ENCODE measurements around the gene FFAR4.

The FFAR4 gene

GRCh38 chr10:93603023-93603422 lies 36.6 kb downstream of the FFAR4 start:
- Histone ChIP-seq H3K27ac (ENCODE audit: low read depth, low read length) (no peak overlapping the region), H3K27me3 (ENCODE audit: control insufficient read depth in 1 of 2, insufficient read depth in 2 of 2, low read length in 2 of 2) (peaks cover 0 to 29% of the 10 kb centered on the region in 2 donors), H3K9ac (ENCODE audit: low read length) (no peak overlapping the region), H3K4me3 (ENCODE audit: low read depth in 1 of 2, low read length in 2 of 2) (no peak overlapping the region), H3K4me1 (ENCODE audit: insufficient read depth, low read length) (no peaks in the 10 kb centered on the region), H3K9me3 (ENCODE audit: low read length) (no peaks in the 10 kb centered on the region), H3K36me3 (ENCODE audit: insufficient read depth, low read length) (no peaks in the 10 kb centered on the region)

- Histone ChIP-seq H3K9me3 (ENCODE audit: low read length) (no peaks in the 10 kb centered on the region), H3K36me3 (ENCODE audit: insufficient read depth, low read length) (no peaks in the 10 kb centered on the region), H3K27ac (ENCODE audit: low read depth, low read length) (no peak overlapping the region), H3K27me3 (ENCODE audit: control insufficient read depth in 1 of 2, insufficient read depth in 2 of 2, low read length in 2 of 2) (peaks cover 0 to 29% of the 10 kb centered on the region in 2 donors), H3K4me3 (ENCODE audit: low read depth in 1 of 2, low read length in 2 of 2) (no peak overlapping the region), H3K9ac (ENCODE audit: low read length) (no peak overlapping the region), H3K4me1 (ENCODE audit: insufficient read depth, low read length) (no peaks in the 10 kb centered on the region)
Measured at GRCh38 chr10:93604146-93604545, 37.7 kb downstream of the FFAR4 start.

- Histone ChIP-seq H3K27ac (ENCODE audit: low read depth, low read length) (no peak overlapping the region), H3K4me1 (ENCODE audit: insufficient read depth, low read length) (no peaks in the 10 kb centered on the region), H3K9ac (ENCODE audit: low read length) (no peak overlapping the region), H3K27me3 (ENCODE audit: control insufficient read depth in 1 of 2, insufficient read depth in 2 of 2, low read length in 2 of 2) (peaks cover 0 to 13% of the 10 kb centered on the region in 2 donors), H3K36me3 (ENCODE audit: insufficient read depth, low read length) (no peaks in the 10 kb centered on the region), H3K9me3 (ENCODE audit: low read length) (no peaks in the 10 kb centered on the region), H3K4me3 (ENCODE audit: low read depth in 1 of 2, low read length in 2 of 2) (no peak overlapping the region)
Measured at GRCh38 chr10:93608421-93608820, 42.0 kb downstream of the FFAR4 start.

- Histone ChIP-seq H3K9ac (ENCODE audit: low read length) (no peak within 1 kb of the TSS), H3K4me3 (ENCODE audit: low read depth in 1 of 2, low read length in 2 of 2) (no peak within 1 kb of the TSS), H3K27me3 (ENCODE audit: control insufficient read depth in 1 of 2, insufficient read depth in 2 of 2, low read length in 2 of 2) (peaks cover 0 to 4% of the 10 kb centered on the region in 2 donors), H3K4me1 (ENCODE audit: insufficient read depth, low read length) (no peaks in the 10 kb centered on the region), H3K27ac (ENCODE audit: low read depth, low read length) (no peak within 1 kb of the TSS), H3K9me3 (ENCODE audit: low read length) (no peaks in the 10 kb centered on the region), H3K36me3 (ENCODE audit: insufficient read depth, low read length) (no peaks in the 10 kb centered on the region)
Measured at GRCh38 chr10:93612311-93612710, 45.8 kb downstream of the FFAR4 start, which contains the start of gene PDE6C. TSS of gene PDE6C (plus strand) at chr10:93612537. CDS start at chr10:93612726, 189 bp downstream.

- H3K27me3 ChIP-seq (ENCODE audit: control insufficient read depth in 1 of 2, insufficient read depth in 2 of 2, low read length in 2 of 2) = no peaks in the 10 kb centered on the region
Measured at GRCh38 chr10:93613126-93613525, 46.7 kb downstream of the FFAR4 start.

GRCh38 chr10:93614101-93614825 lies 47.8 kb downstream of the FFAR4 start:
- no peaks in the 10 kb centered on the region for H3K4me1 ChIP-seq (ENCODE audit: insufficient read depth, low read length)
- H3K36me3 ChIP-seq (ENCODE audit: insufficient read depth, low read length) = no peaks in the 10 kb centered on the region
- H3K9ac ChIP-seq (ENCODE audit: low read length) = no peak overlapping the region
- no peaks in the 10 kb centered on the region for H3K27me3 ChIP-seq (ENCODE audit: control insufficient read depth in 1 of 2, insufficient read depth in 2 of 2, low read length in 2 of 2)
- H3K27ac ChIP-seq (ENCODE audit: low read depth, low read length) = no peak overlapping the region
- no peak overlapping the region for H3K4me3 ChIP-seq (ENCODE audit: low read depth in 1 of 2, low read length in 2 of 2)
- H3K9me3 ChIP-seq (ENCODE audit: low read length) = no peaks in the 10 kb centered on the region

More at GRCh38 chr10:93613126-93613525, 46.7 kb downstream of the FFAR4 start:
- no peaks in the 10 kb centered on the region for H3K4me1 ChIP-seq (ENCODE audit: insufficient read depth, low read length)
- H3K4me3 ChIP-seq (ENCODE audit: low read depth in 1 of 2, low read length in 2 of 2) = no peak overlapping the region
- no peaks in the 10 kb centered on the region for H3K9me3 ChIP-seq (ENCODE audit: low read length)
- H3K9ac ChIP-seq (ENCODE audit: low read length) = no peak overlapping the region
- no peak overlapping the region for H3K27ac ChIP-seq (ENCODE audit: low read depth, low read length)
- H3K36me3 ChIP-seq (ENCODE audit: insufficient read depth, low read length) = no peaks in the 10 kb centered on the region

- no peak overlapping the region for H3K4me3 ChIP-seq (ENCODE audit: low read depth in 1 of 2, low read length in 2 of 2)
- no peak overlapping the region for H3K9ac ChIP-seq (ENCODE audit: low read length)
- no peaks in the 10 kb centered on the region for H3K9me3 ChIP-seq (ENCODE audit: low read length)
- no peaks in the 10 kb centered on the region for H3K36me3 ChIP-seq (ENCODE audit: insufficient read depth, low read length)
- H3K4me1 ChIP-seq (ENCODE audit: insufficient read depth, low read length) = no peaks in the 10 kb centered on the region
- H3K27me3 ChIP-seq (ENCODE audit: control insufficient read depth in 1 of 2, insufficient read depth in 2 of 2, low read length in 2 of 2) = no peaks in the 10 kb centered on the region
- no peak overlapping the region for H3K27ac ChIP-seq (ENCODE audit: low read depth, low read length)
Measured at GRCh38 chr10:93615576-93616235, 49.2 kb downstream of the FFAR4 start.

GRCh38 chr10:93620925-93621324 lies 54.5 kb downstream of the FFAR4 start:
- no peaks in the 10 kb centered on the region for H3K36me3 ChIP-seq (ENCODE audit: insufficient read depth, low read length)
- no peaks in the 10 kb centered on the region for H3K4me1 ChIP-seq (ENCODE audit: insufficient read depth, low read length)
- no peak overlapping the region for H3K27ac ChIP-seq (ENCODE audit: low read depth, low read length)
- H3K9ac ChIP-seq (ENCODE audit: low read length) = no peak overlapping the region
- no peaks in the 10 kb centered on the region for H3K27me3 ChIP-seq (ENCODE audit: control insufficient read depth in 1 of 2, insufficient read depth in 2 of 2, low read length in 2 of 2)
- H3K9me3 ChIP-seq (ENCODE audit: low read length) = no peaks in the 10 kb centered on the region
- no peak overlapping the region for H3K4me3 ChIP-seq (ENCODE audit: low read depth in 1 of 2, low read length in 2 of 2)

- no peaks in the 10 kb centered on the region for H3K4me1 ChIP-seq (ENCODE audit: insufficient read depth, low read length)
- H3K9ac ChIP-seq (ENCODE audit: low read length) = no peak overlapping the region
- no peaks in the 10 kb centered on the region for H3K27me3 ChIP-seq (ENCODE audit: control insufficient read depth in 1 of 2, insufficient read depth in 2 of 2, low read length in 2 of 2)
- H3K9me3 ChIP-seq (ENCODE audit: low read length) = no peaks in the 10 kb centered on the region
- no peak overlapping the region for H3K27ac ChIP-seq (ENCODE audit: low read depth, low read length)
- no peak overlapping the region for H3K4me3 ChIP-seq (ENCODE audit: low read depth in 1 of 2, low read length in 2 of 2)
- no peaks in the 10 kb centered on the region for H3K36me3 ChIP-seq (ENCODE audit: insufficient read depth, low read length)
Measured at GRCh38 chr10:93622942-93623341, 56.5 kb downstream of the FFAR4 start.

GRCh38 chr10:93628858-93629257 lies 62.4 kb downstream of the FFAR4 start:
- Histone ChIP-seq H3K27ac (ENCODE audit: low read depth, low read length) (no peak overlapping the region), H3K4me1 (ENCODE audit: insufficient read depth, low read length) (no peaks in the 10 kb centered on the region), H3K4me3 (ENCODE audit: low read depth in 1 of 2, low read length in 2 of 2) (no peak overlapping the region)

GRCh38 chr10:93629647-93630305 lies 63.3 kb downstream of the FFAR4 start:
- H3K27ac ChIP-seq (ENCODE audit: low read depth, low read length) = no peak overlapping the region
- H3K9ac ChIP-seq (ENCODE audit: low read length) = no peak overlapping the region
- H3K4me3 ChIP-seq (ENCODE audit: low read depth in 1 of 2, low read length in 2 of 2) = no peak overlapping the region
- H3K27me3 ChIP-seq (ENCODE audit: control insufficient read depth in 1 of 2, insufficient read depth in 2 of 2, low read length in 2 of 2) = no peaks in the 10 kb centered on the region
- no peaks in the 10 kb centered on the region for H3K4me1 ChIP-seq (ENCODE audit: insufficient read depth, low read length)
- no peaks in the 10 kb centered on the region for H3K36me3 ChIP-seq (ENCODE audit: insufficient read depth, low read length)
- H3K9me3 ChIP-seq (ENCODE audit: low read length) = no peaks in the 10 kb centered on the region

More at GRCh38 chr10:93628858-93629257, 62.4 kb downstream of the FFAR4 start:
- no peaks in the 10 kb centered on the region for H3K27me3 ChIP-seq (ENCODE audit: control insufficient read depth in 1 of 2, insufficient read depth in 2 of 2, low read length in 2 of 2)
- no peaks in the 10 kb centered on the region for H3K36me3 ChIP-seq (ENCODE audit: insufficient read depth, low read length)
- H3K9me3 ChIP-seq (ENCODE audit: low read length) = no peaks in the 10 kb centered on the region
- H3K9ac ChIP-seq (ENCODE audit: low read length) = no peak overlapping the region
